Stimulated activated CD4-positive, alpha-beta T cell treated with anti-CD3 and anti-CD28 coated beads, Interleukin-1b, Interleukin-23, amount 100 ng/mL, for 24 hours (primary cell): ENCODE data around the gene RSPO4.

ENCODE experiments used
- DNase-seq, 4 experiments: peaks; one replicate each; pipeline ENCODE4 v3.0.0-alpha.2; 2020; ENCODE audit warnings: low read depth in 4 of 4, low spot score in 1 of 4

The RSPO4 gene

GRCh38 chr20:910870-911770, 91.0 kb downstream of the RSPO4 start:
- no peak for DNase-seq

- DNase-seq = no peak
These were observed 91.8 kb downstream of the RSPO4 start for GRCh38 chr20:910132-910869.

- no peak for DNase-seq
These were observed 92.5 kb downstream of the RSPO4 start for GRCh38 chr20:909641-910040.
